CD4-positive, CD25-positive, alpha-beta regulatory T cell (primary cell): Measurements from ENCODE around the gene EOGT. TPM values are rescaled to one million over a fixed set of nuclear protein-coding genes. Genes with fewer than 3 reads are reported as not detected.
A peak's percentile ranks its signal among the peaks of the same experiment; 100 is the strongest.

Experiments used
- ATAC-seq, 2 donors: fragments of 150-1000 bp; cut with Tn5 transposase; one replicate each; pipeline ENCODE4 v1.10.0; 2021; ENCODE audit warnings: low read depth in 2 of 2, moderate number of reproducible peaks in 2 of 2, moderate library complexity in 1 of 2
- DNase-seq, 3 donors: peaks; one replicate each; pipeline versions ENCODE4 v3.0.0 to v3.0.0-alpha.2; 2012 to 2022; ENCODE audit warnings: mixed read lengths in 1 of 3
- H3K27ac ChIP-seq: one replicate; pipeline ENCODE4 v1.7.0; 2013; ENCODE audit warnings: mild to moderate bottlenecking, low read length; ENCODE audit not compliant: insufficient read depth, poor library complexity, severe bottlenecking
- H3K27me3 ChIP-seq: one replicate; pipeline ENCODE4 v1.7.0; 2013; ENCODE audit warnings: low read length; ENCODE audit not compliant: control insufficient read depth, insufficient read depth
- H3K36me3 ChIP-seq: one replicate; pipeline ENCODE4 v1.7.0; 2013; ENCODE audit warnings: mild to moderate bottlenecking, low read length, moderate library complexity; ENCODE audit not compliant: control insufficient read depth, insufficient read depth
- H3K4me1 ChIP-seq: 2 replicates; pipeline ENCODE4 v1.7.0; 2013; ENCODE audit warnings: mild to moderate bottlenecking, low read length; ENCODE audit not compliant: insufficient read depth, control insufficient read depth, poor library complexity, severe bottlenecking
- H3K4me3 ChIP-seq: one replicate; pipeline ENCODE4 v1.7.0; 2013; ENCODE audit warnings: low read depth, mild to moderate bottlenecking, low read length, moderate library complexity
- H3K9me3 ChIP-seq, 2 experiments: 1 replicate in 1 of 2; 2 replicates in 1 of 2; pipeline ENCODE4 v1.7.0; 2013; ENCODE audit warnings: low read length in 2 of 2, mild to moderate bottlenecking in 1 of 2, moderate library complexity in 1 of 2; ENCODE audit not compliant: control insufficient read depth in 2 of 2
- H3K27ac Mint-ChIP-seq, 3 donors: one replicate each; pipeline ENCODE4 v1.8.0; 2020 to 2022; ENCODE audit warnings: mild to moderate bottlenecking in 3 of 3, mixed read lengths in 3 of 3, moderate library complexity in 2 of 3
- H3K27me3 Mint-ChIP-seq: one replicate; pipeline ENCODE4 v1.8.0; 2022; ENCODE audit warnings: mild to moderate bottlenecking, mixed read lengths
- H3K36me3 Mint-ChIP-seq: one replicate; pipeline ENCODE4 v1.8.0; 2020; ENCODE audit warnings: mixed read lengths
- H3K4me1 Mint-ChIP-seq, 4 donors: one replicate each; pipeline ENCODE4 v1.8.0; 2020 to 2022; ENCODE audit warnings: mixed read lengths in 4 of 4, mild to moderate bottlenecking in 1 of 4
- H3K4me3 Mint-ChIP-seq, 4 donors: one replicate each; pipeline ENCODE4 v1.8.0; 2020 to 2022; ENCODE audit warnings: mild to moderate bottlenecking in 4 of 4, mixed read lengths in 4 of 4, moderate library complexity in 3 of 4
- H3K9me3 Mint-ChIP-seq, 7 donors: one replicate each; pipeline ENCODE4 v1.8.0; 2020 to 2022; ENCODE audit warnings: mixed read lengths in 7 of 7, mild to moderate bottlenecking in 3 of 7, moderate library complexity in 2 of 7
- polyA plus RNA-seq, 4 donors: library from polyadenylated mRNA; unstranded; fragments of 300-500 nt; fragmentation: Illumina TruSeq; gene quantifications; one replicate each; pipeline ENCODE4 v1.2.3, GENCODE V29; 2021
- total RNA-seq: library from RNA; stranded (reverse); gene quantifications from one replicate; pipeline ENCODE4 v1.2.3, GENCODE V29; 2022

EOGT gene
- total and polyA plus RNA-seq, 5 donors from 2014 or later = 15.8 to 25.7 (median 19.6) TPM

DNA sequence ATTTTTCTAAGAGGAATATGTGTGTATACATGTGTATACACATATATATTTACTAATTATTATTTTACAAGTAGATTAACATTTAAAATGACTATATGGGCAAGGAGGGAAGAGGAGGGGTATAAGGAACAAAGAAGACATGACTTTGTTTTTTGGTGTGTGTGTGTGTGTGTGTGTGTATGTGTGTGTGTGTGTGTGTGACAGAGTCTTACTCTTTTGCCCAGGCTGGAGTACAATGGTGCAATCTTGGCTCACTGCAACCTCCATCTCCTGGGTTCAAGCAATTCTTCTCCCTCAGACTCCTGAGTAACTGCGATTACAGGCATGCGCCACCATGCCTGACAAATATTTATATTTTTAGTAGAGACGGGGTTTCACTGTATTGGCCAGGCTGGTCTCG is 2.6 kb upstream of the EOGT start:
- DNase-seq (no peak), ATAC-seq (no peak)
- H3K27ac Mint-ChIP-seq = no peak overlapping the region
- H3K9me3 Mint-ChIP-seq = no peaks in the 10 kb centered on the region
- H3K9me3 ChIP-seq = no peaks in the 10 kb centered on the region
- no peaks in the 10 kb centered on the region for H3K36me3 Mint-ChIP-seq
- peaks cover 18 to 38% (median 27%) of the 10 kb centered on the region in 4 donors for H3K4me1 Mint-ChIP-seq
- no peaks in the 10 kb centered on the region for H3K27me3 ChIP-seq
- no peak overlapping the region for H3K4me3 ChIP-seq
- H3K4me3 Mint-ChIP-seq = no peak overlapping the region
- H3K27ac ChIP-seq = no peak overlapping the region
- H3K27me3 Mint-ChIP-seq = no peaks in the 10 kb centered on the region
- H3K4me1 ChIP-seq = peaks cover 21% of the 10 kb centered on the region
- no peaks in the 10 kb centered on the region for H3K36me3 ChIP-seq

DNA sequence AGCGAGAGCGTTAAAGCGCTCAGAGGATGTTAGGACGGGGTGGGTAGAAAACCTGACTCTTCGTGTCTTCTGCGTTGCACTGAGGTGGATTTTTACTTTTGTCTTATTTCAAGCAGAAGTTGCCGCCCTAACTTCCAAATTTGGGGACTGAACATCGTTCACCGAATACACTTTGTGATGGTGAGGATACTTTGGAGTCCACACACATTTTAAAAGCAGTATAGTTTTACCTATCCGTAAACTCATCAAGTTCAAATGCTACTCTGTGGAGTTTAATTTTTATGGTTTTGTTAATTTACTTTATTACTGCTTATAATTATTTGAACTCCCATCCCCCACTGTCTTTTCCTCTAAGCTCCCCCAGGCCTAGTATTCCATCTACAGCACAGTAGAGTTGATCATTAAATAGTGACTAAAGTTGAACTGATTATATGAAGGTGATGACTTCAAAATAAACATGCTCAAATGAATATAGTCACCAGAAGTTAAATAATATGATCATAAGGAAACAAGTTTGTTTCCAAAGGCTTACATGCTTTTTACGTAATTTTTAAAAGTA is 617 bp upstream of the EOGT start:
- H3K4me1 Mint-ChIP-seq = peaks cover 18 to 58% (median 34%) of the 10 kb centered on the region in 4 donors
- peak overlapping the region; percentile 79 for H3K27ac ChIP-seq
- no peaks in the 10 kb centered on the region for H3K36me3 Mint-ChIP-seq
- peak overlapping the region; percentile 80 to 95 (median 88) for H3K4me3 Mint-ChIP-seq
- H3K9me3 Mint-ChIP-seq = no peaks in the 10 kb centered on the region
- H3K4me1 ChIP-seq = peaks cover 21% of the 10 kb centered on the region
- ATAC-seq (no peak), DNase-seq (no peak)
- H3K27ac Mint-ChIP-seq = peak overlapping the region; percentile 73 to 87 (median 76)
- H3K36me3 ChIP-seq = peaks cover 5% of the 10 kb centered on the region
- H3K4me3 ChIP-seq = peak overlapping the region; percentile 89
- no peaks in the 10 kb centered on the region for H3K9me3 ChIP-seq
- H3K27me3 ChIP-seq = no peaks in the 10 kb centered on the region
- no peaks in the 10 kb centered on the region for H3K27me3 Mint-ChIP-seq

DNA sequence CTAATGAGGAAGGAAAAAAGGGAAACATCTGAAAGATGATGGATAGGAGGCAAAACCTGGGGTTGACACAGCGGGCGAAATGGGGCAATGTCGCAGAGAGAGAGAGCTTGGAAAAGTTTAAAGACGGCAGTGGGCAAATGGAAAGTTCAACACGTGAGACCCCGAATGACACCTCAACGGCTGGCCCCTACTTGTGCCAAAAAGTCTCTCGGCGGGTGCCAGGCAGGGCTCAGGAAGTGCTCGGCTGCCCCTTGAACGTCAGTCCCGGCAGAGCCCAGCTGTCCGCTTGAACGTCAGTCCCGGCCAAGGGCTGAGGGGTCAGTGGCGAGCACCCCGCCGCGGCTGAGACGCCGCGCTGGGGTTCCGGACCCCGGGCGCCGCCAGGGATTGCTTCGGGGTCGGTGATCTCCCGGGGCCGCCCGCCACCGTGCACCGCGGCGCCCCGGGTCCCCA is 658 bp downstream of the EOGT start:
- Histone ChIP-seq H3K27me3 (no peaks in the 10 kb centered on the region), H3K9me3 (no peaks in the 10 kb centered on the region), H3K27ac (peak overlapping the region; percentile 79), H3K4me1 (peaks cover 21% of the 10 kb centered on the region), H3K36me3 (peaks cover 10% of the 10 kb centered on the region), H3K4me3 (peak overlapping the region; percentile 73)
- ATAC-seq (no peak), DNase-seq (peak in 2 of 3 donors; percentile 19 to 38)
- peaks cover 24 to 64% (median 34%) of the 10 kb centered on the region in 4 donors for H3K4me1 Mint-ChIP-seq
- H3K27ac Mint-ChIP-seq = peak overlapping the region; percentile 79 to 89 (median 85)
- peak overlapping the region; percentile 90 to 96 (median 93) for H3K4me3 Mint-ChIP-seq
- peaks cover 3% of the 10 kb centered on the region for H3K36me3 Mint-ChIP-seq
- no peaks in the 10 kb centered on the region for H3K9me3 Mint-ChIP-seq
- H3K27me3 Mint-ChIP-seq = no peaks in the 10 kb centered on the region

DNA sequence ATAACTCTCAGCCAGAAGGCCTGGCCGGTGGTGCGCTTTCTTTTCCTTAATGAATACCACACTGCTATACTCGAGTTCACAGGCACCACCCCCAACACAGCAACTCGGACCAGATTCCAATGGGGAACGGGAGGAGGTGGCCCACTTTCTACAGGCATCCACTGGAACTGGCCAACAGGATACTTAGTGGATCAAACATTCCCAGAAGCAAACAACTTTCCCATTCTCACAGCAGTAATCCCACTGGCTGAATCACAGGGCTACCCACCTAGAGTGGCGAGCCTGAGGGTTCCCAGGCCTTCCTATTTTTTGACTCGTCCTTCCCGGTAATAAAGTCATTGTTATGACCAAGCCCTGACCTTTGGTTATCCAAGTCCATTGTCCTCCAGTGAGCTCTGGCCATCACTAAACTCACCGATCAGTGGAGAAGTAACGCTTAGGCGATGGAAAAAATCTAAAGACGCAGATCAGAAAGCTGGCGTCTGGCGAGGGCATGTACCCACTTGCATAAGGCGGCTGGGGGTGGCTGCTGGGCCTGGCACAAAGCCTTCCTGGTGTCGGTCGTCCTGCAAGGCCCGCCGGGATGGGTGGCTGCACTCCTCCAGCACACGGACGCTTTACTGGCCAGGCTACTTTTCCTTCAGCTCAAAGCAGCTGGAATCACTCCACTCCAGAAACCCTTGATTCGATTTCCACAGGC is 1.2 kb downstream of the EOGT start:
- H3K27ac Mint-ChIP-seq = peak overlapping the region; percentile 79 to 89 (median 85)
- peaks cover 14% of the 10 kb centered on the region for H3K36me3 ChIP-seq
- no peaks in the 10 kb centered on the region for H3K9me3 Mint-ChIP-seq
- no peak for DNase-seq
- no peaks in the 10 kb centered on the region for H3K27me3 ChIP-seq
- H3K36me3 Mint-ChIP-seq = peaks cover 3% of the 10 kb centered on the region
- H3K4me3 ChIP-seq = peak overlapping the region; percentile 73
- peaks cover 21% of the 10 kb centered on the region for H3K4me1 ChIP-seq
- no peaks in the 10 kb centered on the region for H3K9me3 ChIP-seq
- ATAC-seq = no peak
- H3K4me3 Mint-ChIP-seq = peak overlapping the region; percentile 90 to 96 (median 93)
- no peaks in the 10 kb centered on the region for H3K27me3 Mint-ChIP-seq
- peaks cover 23 to 58% (median 33%) of the 10 kb centered on the region in 4 donors for H3K4me1 Mint-ChIP-seq
- peak overlapping the region; percentile 79 for H3K27ac ChIP-seq

DNA sequence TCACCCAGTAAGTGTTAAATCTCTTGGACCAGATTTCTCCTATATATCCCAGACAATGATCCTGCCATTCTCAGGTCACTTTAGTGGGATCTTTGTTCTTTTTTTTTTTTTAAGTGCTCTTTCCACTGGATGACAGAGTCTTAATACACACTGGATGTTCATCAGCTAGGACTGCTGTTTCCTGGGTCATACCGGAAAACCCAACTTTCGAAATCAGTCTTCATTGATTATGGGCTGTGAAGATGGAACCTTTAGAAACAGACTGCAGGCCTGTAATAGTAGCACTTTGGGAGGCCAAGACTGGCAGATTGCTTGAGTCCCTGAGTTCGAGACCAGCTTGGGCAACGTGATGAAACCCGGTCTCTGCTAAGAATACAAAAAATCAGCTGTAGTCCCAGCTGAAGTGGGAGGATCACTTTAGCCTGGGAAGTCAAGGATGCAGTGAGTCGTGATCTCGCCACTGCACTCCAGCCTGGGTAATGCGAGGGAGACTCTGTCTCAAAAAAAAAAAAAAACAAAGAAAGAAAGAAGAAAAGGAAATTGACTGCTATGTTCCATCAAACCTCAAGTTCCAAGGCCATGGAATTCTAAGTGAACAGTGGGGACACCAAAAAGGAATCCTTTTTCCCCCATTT is 2.3 kb downstream of the EOGT start:
- H3K36me3 ChIP-seq = peaks cover 23% of the 10 kb centered on the region
- DNase-seq (no peak), ATAC-seq (no peak)
- H3K9me3 ChIP-seq = no peaks in the 10 kb centered on the region
- Mint-ChIP-seq H3K4me3 (peak overlapping the region; percentile 75 to 96 (median 92)), H3K4me1 (peaks cover 17 to 55% (median 33%) of the 10 kb centered on the region in 4 donors), H3K36me3 (peaks cover 7% of the 10 kb centered on the region), H3K27me3 (no peaks in the 10 kb centered on the region), H3K27ac (peak overlapping the region; percentile 69 to 91 (median 85)), H3K9me3 (no peaks in the 10 kb centered on the region)
- H3K4me1 ChIP-seq = peaks cover 21% of the 10 kb centered on the region
- no peak overlapping the region for H3K4me3 ChIP-seq
- no peaks in the 10 kb centered on the region for H3K27me3 ChIP-seq
- peak overlapping the region; percentile 16 for H3K27ac ChIP-seq

DNA sequence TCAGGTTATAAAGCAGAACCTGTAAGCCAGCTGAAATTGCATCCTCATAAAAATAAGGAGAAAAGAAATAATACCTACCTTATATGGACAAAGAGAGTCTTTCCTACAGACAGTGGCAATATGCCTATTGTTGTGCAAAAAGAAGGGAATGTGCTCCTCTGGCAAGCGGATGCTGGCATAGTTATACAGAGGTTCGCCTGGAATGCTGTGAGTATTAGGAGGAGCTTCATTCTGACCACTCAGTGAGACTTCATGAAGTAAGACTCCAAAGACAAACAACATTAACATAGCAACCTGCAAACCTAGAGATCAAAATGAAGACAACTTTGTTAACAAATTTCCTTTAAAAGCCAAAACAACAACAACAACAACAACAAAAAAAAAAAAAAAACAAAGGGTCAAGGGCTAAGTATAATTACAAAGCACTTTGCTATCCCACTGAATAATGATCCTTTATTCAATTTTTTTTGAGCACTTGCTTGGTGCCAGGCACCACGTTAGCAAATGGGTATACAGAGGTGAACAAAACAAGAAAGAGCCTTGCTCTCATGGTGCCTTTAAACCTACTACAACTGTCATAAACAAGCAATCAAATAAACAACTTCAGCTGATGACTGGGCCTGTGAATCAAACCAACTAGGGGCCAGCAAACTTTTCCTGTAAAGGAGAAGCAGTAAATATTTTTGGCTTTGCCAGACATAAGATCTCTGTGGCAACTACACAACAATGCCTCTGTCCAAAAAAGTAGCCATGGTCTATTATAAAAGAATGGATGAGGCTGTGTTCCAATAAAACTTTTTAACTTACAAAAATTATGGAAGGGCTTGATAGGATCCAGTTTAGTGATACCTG is 3.7 kb downstream of the EOGT start:
- peaks cover 37% of the 10 kb centered on the region for H3K36me3 ChIP-seq
- peak overlapping the region in 2 of 4 donors; percentile 84 to 95 for H3K4me3 Mint-ChIP-seq

DNA sequence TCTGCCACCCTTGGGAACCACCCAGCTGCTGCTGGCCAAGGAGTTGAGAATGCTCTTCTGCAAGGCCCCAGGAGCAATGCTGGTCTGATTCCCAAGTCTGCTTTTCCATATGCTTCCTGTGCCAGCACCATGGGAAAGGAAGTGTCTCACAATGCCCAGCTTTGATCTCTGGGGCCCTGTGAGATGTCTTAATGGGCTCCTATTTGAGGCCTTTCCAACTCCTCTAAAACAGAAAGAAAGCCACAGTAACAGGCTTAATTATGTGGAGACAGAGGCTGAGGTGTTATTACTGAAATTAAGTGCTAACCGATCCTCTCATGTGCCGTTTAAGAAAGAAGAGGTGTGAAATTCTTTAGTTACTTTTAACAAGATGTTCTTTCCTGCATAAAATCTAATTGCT is 4.5 kb downstream of the EOGT start:
- Mint-ChIP-seq H3K27ac (peak overlapping the region in 1 of 3 donors; percentile 67), H3K9me3 (no peaks in the 10 kb centered on the region), H3K27me3 (no peaks in the 10 kb centered on the region), H3K4me1 (peaks cover 18 to 42% (median 26%) of the 10 kb centered on the region in 4 donors), H3K4me3 (peak overlapping the region in 1 of 4 donors; percentile 84), H3K36me3 (peaks cover 27% of the 10 kb centered on the region)
- ATAC-seq (no peak), DNase-seq (no peak)
- H3K9me3 ChIP-seq = no peaks in the 10 kb centered on the region
- peaks cover 13% of the 10 kb centered on the region for H3K4me1 ChIP-seq
- no peaks in the 10 kb centered on the region for H3K27me3 ChIP-seq
- H3K4me3 ChIP-seq = no peak overlapping the region
- H3K27ac ChIP-seq = no peak overlapping the region
- peaks cover 45% of the 10 kb centered on the region for H3K36me3 ChIP-seq

More for the DNA sequence above, 3.7 kb downstream of the EOGT start:
- Mint-ChIP-seq H3K27me3 (no peaks in the 10 kb centered on the region), H3K27ac (peak overlapping the region in 2 of 3 donors; percentile 4 to 67), H3K4me1 (peaks cover 21 to 49% (median 30%) of the 10 kb centered on the region in 4 donors), H3K36me3 (peaks cover 21% of the 10 kb centered on the region), H3K9me3 (no peaks in the 10 kb centered on the region)
- peaks cover 21% of the 10 kb centered on the region for H3K4me1 ChIP-seq
- no peak for DNase-seq
- no peak overlapping the region for H3K27ac ChIP-seq
- no peak for ATAC-seq
- H3K9me3 ChIP-seq = no peaks in the 10 kb centered on the region
- H3K4me3 ChIP-seq = no peak overlapping the region
- H3K27me3 ChIP-seq = no peaks in the 10 kb centered on the region
